Stomach (tissue), 9 donors: ENCODE measurements around the gene DPF1. TPM values are rescaled to one million over a fixed set of nuclear protein-coding genes. Genes with fewer than 3 reads are reported as not detected.

ENCODE experiments used
- DNase-seq, 2 donors: peaks; one replicate each; pipeline versions ENCODE4 v3.0.0 to v3.0.0-alpha.2; 2013 to 2019
- H3K27ac ChIP-seq, 5 donors: fragments of 200-600 bp in 4 of 5; sonication (generic) in 4 of 5; one replicate each; pipeline ENCODE4 v1.5.1; 2013 to 2019; ENCODE audit warnings: mild to moderate bottlenecking in 1 of 5, moderate library complexity in 1 of 5
- H3K27me3 ChIP-seq, 3 donors: fragments of 200-600 bp; sonication (generic); one replicate each; pipeline ENCODE4 v1.5.1; 2017 to 2019; ENCODE audit warnings: mixed run types in 1 of 3
- H3K36me3 ChIP-seq, 4 donors: fragments of 200-600 bp; sonication (generic); 1 replicate in 3 of 4; 2 replicates in 1 of 4; pipeline ENCODE4 v1.5.1; 2016 to 2019
- H3K4me1 ChIP-seq, 4 donors: fragments of 200-600 bp; sonication (generic); one replicate each; pipeline ENCODE4 v1.5.1; 2016 to 2019
- H3K4me3 ChIP-seq, 4 donors: fragments of 200-600 bp; sonication (generic) in 3 of 4; one replicate each; pipeline ENCODE4 v1.5.1; 2016 to 2019; ENCODE audit warnings: mild to moderate bottlenecking in 1 of 4
- H3K9me3 ChIP-seq, 4 donors: fragments of 200-600 bp; sonication (generic); one replicate each; pipeline ENCODE4 v1.5.1; 2016 to 2019
- EP300 ChIP-seq: sonication (generic); formaldehyde crosslinking; IDR thresholded peaks from one replicate; pipeline ENCODE4 v1.6.1; 2017; ENCODE audit warnings: antibody characterized with exemption
- POLR2A ChIP-seq, 4 donors: fragments of 450-650 bp; IDR thresholded peaks; one replicate each; pipeline ENCODE4 v1.6.1; 2016; ENCODE audit warnings: antibody characterized with exemption in 4 of 4, control low read depth in 2 of 4, mild to moderate bottlenecking in 1 of 4, moderate library complexity in 1 of 4
- POLR2AphosphoS5 ChIP-seq, 3 donors: sonication (generic); formaldehyde crosslinking; IDR thresholded peaks; one replicate each; pipeline ENCODE4 v1.6.1; 2016; ENCODE audit warnings: antibody characterized with exemption in 3 of 3
- WGBS, 5 donors: extraction: QIAGEN DNeasy Blood & Tissue Kit in 3 of 5; methylation state at CpG; one replicate each; pipeline versions ENCODE4 v1.1.5 to v1.1.7; 2013 to 2018; 5-methylcytosine and 5-hydroxymethylcytosine counted together
- intact Hi-C: fragments of 100-400 bp; cut with DNase I; formaldehyde crosslinking; loops from one replicate; pipeline ENCODE4 v1.15.1; 2023; ENCODE audit warnings: low total_unique reads
- polyA plus RNA-seq, 3 donors: library from polyadenylated mRNA; stranded (reverse); fragments of 200-250 nt; gene quantifications; one replicate each; pipeline ENCODE4 v1.2.3, GENCODE V29; 2013
- total RNA-seq, 5 donors: library from RNA; depleted of rRNA; stranded (reverse); fragments of >200 nt; gene quantifications; one replicate each; pipeline versions ENCODE4 v1.1.0 to v1.2.3, GENCODE V29; 2014 to 2016
- TF ChIP-seq, protein P1 (sequence below), 7 experiments: fragments of 450-650 bp in 4 of 7; fragments of 200-600 bp in 3 of 7; sonication (generic) in 3 of 7; IDR thresholded peaks; one replicate each; pipeline ENCODE4 v1.5.1; 2016 to 2019; ENCODE audit warnings: antibody characterized with exemption in 7 of 7, control low read depth in 2 of 7, mild to moderate bottlenecking in 1 of 7
- donor health status: healthy with polysubstance abuse.
- donor health status: Bipolar disorder and iron deficiency.
- donor health status: healthy.

The DPF1 gene
- total and polyA plus RNA-seq, 8 donors: 0.12 to 0.43 TPM; not detected in 6

- H3K36me3 ChIP-seq: peaks cover 4 to 97% (median 92%) of the 10 kb centered on the region in 4 donors
- no peak for DNase-seq
- TF ChIP-seq POLR2AphosphoS5 (IDR thresholded peaks at IDR 0.05): no peak
- TF ChIP-seq POLR2A (IDR thresholded peaks at IDR 0.05): no peak
- no peak for TF ChIP-seq EP300
- TF ChIP-seq, protein P1, sequence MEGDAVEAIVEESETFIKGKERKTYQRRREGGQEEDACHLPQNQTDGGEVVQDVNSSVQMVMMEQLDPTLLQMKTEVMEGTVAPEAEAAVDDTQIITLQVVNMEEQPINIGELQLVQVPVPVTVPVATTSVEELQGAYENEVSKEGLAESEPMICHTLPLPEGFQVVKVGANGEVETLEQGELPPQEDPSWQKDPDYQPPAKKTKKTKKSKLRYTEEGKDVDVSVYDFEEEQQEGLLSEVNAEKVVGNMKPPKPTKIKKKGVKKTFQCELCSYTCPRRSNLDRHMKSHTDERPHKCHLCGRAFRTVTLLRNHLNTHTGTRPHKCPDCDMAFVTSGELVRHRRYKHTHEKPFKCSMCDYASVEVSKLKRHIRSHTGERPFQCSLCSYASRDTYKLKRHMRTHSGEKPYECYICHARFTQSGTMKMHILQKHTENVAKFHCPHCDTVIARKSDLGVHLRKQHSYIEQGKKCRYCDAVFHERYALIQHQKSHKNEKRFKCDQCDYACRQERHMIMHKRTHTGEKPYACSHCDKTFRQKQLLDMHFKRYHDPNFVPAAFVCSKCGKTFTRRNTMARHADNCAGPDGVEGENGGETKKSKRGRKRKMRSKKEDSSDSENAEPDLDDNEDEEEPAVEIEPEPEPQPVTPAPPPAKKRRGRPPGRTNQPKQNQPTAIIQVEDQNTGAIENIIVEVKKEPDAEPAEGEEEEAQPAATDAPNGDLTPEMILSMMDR (IDR thresholded peaks at IDR 0.05): no peak
- no peak overlapping the region for H3K4me3 ChIP-seq
- WGBS, 5 donors: 89 to 92% (median 91%) methylated on average over 23 of the region's 23 CpGs
- H3K9me3 ChIP-seq: no peaks in the 10 kb centered on the region
- intact Hi-C loops: no loop called here
- peaks cover 0 to 6% (median 2%) of the 10 kb centered on the region in 4 donors for H3K4me1 ChIP-seq
- no peak overlapping the region for H3K27ac ChIP-seq
- H3K27me3 ChIP-seq: no peaks in the 10 kb centered on the region
These were observed 26.9 kb downstream of the DPF1 start for GRCh38 chr19:38196948-38197656.

DNA sequence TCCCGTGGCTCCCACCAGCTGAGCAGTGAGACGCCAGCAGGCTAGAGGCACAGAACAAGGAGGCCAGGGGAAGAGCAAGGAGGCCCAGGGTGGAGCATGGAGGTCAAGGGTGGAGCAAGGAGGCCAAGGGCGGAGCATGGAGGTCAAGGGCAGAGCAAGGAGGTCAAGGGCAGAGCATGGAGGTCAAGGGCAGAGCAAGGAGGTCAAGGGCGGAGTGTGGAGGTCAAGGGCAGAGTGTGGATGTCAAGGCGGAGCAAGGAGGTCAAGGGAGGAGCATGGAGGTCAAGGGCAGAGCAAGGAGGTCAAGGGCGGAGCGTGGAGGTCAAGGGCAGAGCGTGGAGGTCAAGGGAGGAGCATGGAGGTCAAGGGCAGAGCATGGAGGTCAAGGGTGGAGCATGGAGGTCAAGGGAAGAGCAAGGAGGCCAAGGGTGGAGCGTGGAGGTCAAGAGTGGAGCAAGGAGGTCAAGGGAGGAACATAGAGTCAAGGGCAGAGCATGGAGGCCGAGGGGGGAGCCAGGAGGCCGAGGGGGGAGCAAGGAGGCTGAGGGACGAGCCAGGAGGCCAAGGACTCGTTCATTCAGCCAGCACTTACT lies 27.7 kb downstream of the DPF1 start:
- intact Hi-C loops: no loop called here
- Histone ChIP-seq H3K9me3 (no peaks in the 10 kb centered on the region), H3K36me3 (peaks cover 4 to 97% (median 91%) of the 10 kb centered on the region in 4 donors), H3K4me1 (peaks cover 0 to 6% (median 2%) of the 10 kb centered on the region in 4 donors), H3K27me3 (no peaks in the 10 kb centered on the region), H3K27ac (no peak overlapping the region), H3K4me3 (no peak overlapping the region)
- WGBS, 5 donors: 88 to 95% (median 92%) methylated on average over 13 of the region's 13 CpGs
- no peak for DNase-seq
- TF ChIP-seq EP300: no peak
- TF ChIP-seq POLR2AphosphoS5 (IDR thresholded peaks at IDR 0.05): no peak
- TF ChIP-seq, protein P1 (IDR thresholded peaks at IDR 0.05): no peak
- no peak for TF ChIP-seq POLR2A (IDR thresholded peaks at IDR 0.05)

DNA sequence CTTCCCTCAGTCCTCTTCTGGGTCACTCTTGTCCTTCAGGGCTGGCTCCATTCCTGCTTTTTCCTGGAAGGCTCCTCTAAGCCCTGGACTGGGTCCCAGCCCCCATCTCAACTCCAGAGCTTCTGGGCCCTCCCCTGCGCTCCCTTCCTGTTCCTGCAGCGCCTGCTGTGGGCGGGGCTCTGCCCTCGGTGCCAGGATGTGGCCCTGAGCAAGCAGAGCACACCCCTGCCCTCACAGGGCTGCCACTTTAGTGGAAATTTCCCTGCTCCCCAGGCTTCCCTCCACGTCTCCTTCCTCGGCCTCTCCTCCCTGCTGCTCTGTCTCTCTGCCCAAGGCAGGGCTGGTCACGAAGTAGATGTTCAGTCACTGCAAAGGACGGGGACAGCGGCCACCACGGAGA lies 28.8 kb downstream of the DPF1 start:
- Histone ChIP-seq H3K4me1 (peaks cover 0 to 6% (median 2%) of the 10 kb centered on the region in 4 donors), H3K4me3 (no peak overlapping the region), H3K27me3 (no peaks in the 10 kb centered on the region), H3K36me3 (peaks cover 4 to 89% (median 80%) of the 10 kb centered on the region in 4 donors), H3K9me3 (no peaks in the 10 kb centered on the region), H3K27ac (no peak overlapping the region)
- 78 to 96% (median 90%) methylated on average over 10 of the region's 10 CpGs for WGBS, 5 donors
- intact Hi-C loops: no loop called here
- no peak for DNase-seq
- no peak for TF ChIP-seq POLR2A (IDR thresholded peaks at IDR 0.05)

GRCh38 chr19:38194061-38194701 lies 29.8 kb downstream of the DPF1 start:
- 78 to 85% (median 83%) methylated on average over 13 of the region's 13 CpGs for WGBS, 5 donors
- H3K27ac ChIP-seq: no peak overlapping the region
- H3K27me3 ChIP-seq: no peaks in the 10 kb centered on the region
- H3K9me3 ChIP-seq: no peaks in the 10 kb centered on the region
- DNase-seq: peak in 1 of 2 donors; percentile 62
- H3K4me1 ChIP-seq: peaks cover 0 to 6% (median 2%) of the 10 kb centered on the region in 4 donors
- intact Hi-C loops: no loop called here
- peaks cover 4 to 84% (median 79%) of the 10 kb centered on the region in 4 donors for H3K36me3 ChIP-seq
- no peak for TF ChIP-seq POLR2A (IDR thresholded peaks at IDR 0.05)
- no peak for TF ChIP-seq POLR2AphosphoS5 (IDR thresholded peaks at IDR 0.05)
- TF ChIP-seq, protein P1 (IDR thresholded peaks at IDR 0.05): no peak
- TF ChIP-seq EP300: no peak
- H3K4me3 ChIP-seq: no peak overlapping the region
